Inflammatory macrophage treated with lipopolysaccharide for 4 hours (primary cell): Measurements from ENCODE around the gene PAK6.

Experiments
- DNase-seq: peaks from one replicate; pipeline ENCODE4 v3.0.0-alpha.2; 2020

The PAK6 gene

DNA sequence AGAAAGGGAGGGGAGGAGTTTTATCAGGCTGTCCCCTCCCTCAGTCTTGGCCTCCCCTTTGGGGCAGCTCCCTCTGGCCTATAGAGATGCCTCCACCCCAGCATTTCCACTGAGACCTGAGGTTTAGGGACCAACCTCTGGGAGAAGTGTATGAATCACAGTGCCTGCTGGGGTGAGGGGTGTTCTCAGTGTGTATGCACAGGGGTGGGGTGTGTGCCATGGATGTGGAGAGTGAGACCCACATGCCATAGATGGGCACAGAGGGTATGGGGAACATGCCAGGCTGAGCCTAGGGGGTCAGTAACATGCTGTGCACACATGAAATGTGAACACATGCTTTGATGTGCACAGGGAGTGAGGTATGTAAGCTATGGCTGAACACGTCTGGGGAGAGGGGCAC, 56.4 kb downstream of the PAK6 start:
- no peak for DNase-seq

DNA sequence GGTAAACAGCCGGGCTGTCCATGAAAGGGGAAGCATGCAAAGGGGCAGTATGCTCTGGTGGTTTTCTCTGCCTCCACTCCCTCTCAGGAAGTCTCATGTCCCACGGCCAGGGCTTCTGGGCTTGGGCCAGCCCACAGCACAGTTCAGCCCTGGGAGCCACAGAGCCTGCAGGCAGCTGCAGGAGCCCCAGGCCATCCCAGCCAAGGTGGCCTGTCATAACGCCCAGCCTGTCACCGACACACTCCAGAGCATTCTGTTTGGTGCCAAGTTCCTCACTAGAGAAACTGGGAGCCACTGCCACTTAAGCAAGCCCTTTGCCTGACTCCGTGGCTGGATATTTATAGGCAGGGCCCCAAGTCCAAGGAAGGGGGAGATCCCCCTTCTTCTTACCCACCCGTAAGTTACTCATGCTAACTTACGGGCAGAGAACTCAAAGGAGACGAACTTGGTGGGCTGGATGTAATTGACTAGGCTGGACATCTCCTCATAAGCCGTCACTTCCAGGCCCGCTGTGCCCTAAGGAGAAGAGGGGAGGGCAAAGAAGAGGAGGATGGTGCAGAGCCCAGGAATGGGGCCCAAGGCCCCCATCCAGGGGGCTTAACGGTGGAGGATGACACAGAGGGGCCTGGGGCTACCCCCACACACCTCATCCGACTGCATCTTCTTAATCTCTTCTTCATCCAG, 57.2 kb downstream of the PAK6 start:
- no peak for DNase-seq

DNA sequence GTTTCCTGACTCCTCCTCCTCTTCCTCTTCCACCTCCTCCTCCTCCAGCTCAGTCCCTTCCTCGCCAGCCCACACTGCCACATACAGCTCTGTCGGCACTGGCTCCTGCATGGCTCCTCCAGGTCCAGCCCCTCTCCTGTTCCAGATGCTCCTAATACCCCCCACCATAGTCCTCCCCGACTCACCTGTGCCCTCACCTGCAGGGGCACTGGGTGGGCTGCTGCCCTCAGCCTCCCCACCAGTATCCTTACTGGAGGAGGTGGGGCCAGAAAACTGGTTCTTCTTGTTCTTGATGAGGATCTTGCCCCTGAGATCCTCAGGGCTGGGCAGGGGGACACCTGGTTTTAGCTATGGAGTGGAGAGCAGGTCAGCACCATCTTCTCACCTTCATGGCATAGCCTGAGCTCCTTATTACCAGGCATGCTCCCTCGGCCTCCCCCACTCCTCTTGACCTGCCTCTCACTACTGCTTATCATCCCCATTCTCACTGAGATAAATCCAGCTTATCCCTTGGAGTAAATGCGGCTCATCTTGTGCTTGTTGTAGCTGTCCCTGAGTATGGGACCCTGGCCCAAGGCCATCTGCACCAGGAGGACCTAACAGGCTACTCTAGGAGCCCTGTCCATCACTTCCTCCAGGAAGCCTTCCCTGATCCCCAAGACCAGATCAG, 57.8 kb downstream of the PAK6 start:
- no peak for DNase-seq

DNA sequence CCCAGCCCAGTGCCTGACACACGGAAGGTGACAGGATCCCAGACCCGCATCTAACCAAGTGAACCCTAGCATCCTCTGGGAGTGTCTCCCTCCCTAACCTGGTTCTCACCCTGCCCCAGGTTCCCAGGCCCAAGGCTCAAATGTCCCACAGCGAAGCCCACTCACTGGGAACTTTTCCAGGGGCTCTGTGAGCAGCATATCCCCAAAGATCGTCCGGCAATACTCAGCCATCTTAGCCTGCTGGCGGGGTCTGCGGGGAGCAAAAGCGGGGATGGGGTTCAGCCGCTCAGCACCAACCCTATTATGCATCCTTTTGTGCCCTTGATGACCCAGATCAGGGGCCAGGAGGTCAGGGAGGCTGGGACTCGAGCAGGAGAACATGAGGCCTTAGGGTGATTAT, 58.5 kb downstream of the PAK6 start:
- DNase-seq, result no peak

DNA sequence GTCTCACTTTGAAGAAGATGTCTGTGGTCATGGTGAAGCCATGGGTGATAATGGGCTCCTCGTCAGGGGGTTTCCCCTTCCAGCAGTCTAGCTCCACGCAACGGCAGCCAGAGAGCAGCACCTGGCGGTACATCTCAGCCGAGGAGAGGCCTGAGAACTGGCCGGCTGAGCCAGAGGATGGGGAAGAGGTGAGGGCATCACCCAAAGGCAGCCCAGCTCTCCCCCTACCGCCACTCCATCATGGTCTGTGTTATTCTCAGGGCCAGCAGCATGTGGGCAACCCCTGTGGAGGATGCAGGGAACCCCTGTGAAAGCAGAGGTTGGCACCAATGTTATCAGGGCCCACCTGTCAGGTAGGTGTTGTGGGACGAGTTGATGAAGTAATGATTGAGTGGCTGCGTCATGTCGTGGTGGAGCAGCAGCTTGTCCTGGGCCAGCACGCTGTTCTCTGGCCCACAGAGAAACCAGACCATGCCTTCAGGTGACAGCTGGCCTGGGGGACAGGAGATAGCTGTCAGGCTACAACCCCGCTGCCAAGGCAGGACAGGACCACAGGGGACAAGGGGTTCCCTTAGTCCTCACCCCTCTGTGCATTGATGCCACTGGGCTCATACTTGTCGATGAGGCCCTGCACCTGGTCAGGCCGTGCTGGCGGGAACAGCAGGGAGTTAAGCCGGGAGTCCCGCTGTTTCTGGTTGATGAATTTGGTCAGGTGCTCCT, 59.5 kb downstream of the PAK6 start:
- no peak for DNase-seq

DNA sequence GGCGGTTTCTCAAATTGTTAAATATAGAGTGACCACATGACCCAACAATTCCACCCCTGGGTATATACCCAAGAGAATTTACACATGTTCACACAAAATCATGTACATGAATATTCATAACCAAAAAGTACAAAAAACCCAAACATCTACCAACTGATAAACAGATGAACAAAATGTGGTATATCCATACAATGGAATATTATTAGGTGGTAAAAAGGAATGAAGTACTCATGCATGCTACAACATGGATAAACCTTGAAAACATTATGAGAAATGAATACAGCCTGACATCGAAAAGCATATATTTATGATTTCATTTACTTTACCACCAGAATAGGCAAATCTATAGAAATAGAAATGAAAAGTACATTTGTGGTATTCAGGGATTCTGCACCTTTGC, 61.5 kb downstream of the PAK6 start:
- no peak for DNase-seq

DNA sequence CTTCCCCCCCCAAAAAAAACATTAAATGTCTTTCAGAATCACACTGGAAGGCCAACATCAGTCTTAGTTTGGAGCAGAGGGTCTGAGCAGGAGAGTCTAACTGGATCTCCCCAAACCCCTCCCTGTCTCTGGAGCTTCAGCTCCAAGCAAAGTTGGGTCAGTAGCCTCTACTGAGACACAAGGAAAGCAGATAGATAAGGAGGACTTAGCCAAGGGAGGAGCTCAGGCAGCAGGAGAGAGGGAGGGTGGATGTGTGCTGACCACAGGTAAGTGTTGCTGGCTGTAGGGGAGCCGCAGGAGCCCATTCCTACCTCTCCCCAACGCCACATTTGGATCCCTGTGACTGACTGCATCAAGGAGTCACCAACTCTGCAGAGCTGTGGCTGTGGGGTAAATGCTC, 61.9 kb downstream of the PAK6 start:
- no peak for DNase-seq

DNA sequence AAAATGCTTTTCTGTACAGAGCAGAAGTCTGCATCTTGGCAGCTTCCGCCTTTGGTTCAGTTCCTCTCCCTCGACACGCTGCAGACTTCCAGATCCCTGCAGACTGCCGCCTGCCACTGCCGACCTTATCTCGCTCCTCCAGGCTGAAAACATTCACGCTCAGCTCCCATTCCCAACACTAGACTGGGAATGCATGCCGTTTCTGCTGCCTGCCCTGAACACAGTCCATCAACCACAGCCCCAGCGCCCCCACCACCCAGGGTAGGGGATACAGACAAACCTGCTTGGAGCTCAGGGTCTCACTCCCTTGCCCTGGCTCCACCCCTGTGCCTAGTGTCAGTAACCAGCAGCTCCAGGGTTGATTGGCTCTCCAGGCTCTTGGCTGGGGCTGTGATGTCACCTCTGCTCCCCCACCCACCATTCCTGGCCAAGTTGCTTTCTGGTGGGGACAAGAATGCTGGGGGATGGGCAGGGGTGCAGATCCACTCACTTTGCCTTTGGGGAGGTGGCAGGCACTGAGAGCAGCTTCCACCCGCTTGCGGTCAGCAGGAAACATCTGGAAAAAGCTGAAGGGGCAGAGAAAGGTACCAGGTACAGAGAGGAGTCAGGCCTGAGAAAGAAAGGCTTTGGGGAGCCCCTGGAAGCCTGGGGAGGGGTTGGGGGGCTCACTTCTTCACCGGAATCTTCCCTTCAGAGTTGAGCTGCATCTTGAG, 62.8 kb downstream of the PAK6 start:
- DNase-seq, result no peak

DNA sequence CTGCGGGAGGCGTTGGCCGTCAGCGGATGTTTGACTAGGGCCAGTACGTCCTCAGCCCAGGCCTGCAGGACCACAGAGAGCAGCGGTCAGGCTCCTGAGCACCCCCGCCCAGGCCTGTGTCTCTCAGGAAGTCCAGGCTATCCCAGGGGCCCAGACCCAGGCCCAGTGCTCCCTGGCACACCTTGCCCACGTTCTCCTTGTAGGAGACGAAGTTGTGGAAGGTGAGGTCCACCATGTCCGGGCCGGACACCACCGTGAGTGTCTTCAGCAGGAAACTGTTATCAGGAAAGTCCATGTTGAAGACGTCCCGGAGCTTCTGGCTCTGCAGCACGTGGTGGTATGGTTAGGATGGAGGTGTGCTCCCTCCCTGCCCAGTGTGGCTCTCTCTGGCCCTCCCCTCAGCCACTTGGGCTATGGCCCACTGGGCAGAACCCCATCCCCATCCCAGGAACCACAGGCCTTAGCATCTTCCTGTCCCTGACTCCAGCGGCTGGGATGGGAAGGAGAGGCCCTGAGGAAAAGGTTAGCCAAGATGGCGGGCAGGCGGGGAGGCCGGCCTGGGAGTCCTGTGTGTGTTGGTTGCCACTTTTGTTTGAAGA, 63.5 kb downstream of the PAK6 start:
- DNase-seq, result no peak

DNA sequence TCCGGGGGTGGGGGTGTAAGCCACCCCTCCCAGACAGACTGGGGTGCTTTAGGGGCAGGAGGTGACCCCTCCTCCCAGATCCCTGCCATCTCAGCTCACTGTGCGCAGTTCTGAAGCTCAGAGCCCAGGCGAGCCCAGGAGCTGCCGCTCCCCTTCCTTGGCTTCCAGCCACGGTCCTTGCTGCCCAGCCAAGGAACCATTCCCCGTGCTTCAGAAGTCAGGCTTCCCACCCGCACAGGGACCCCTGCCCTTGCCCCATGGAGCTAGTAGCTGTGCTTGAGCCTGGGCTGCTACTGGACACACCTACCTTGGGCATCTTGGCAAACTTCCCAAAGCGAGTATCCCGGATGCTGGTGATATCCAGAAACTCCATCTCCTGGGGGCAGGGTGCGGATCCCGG, 64.1 kb downstream of the PAK6 start:
- DNase-seq, result no peak

DNA sequence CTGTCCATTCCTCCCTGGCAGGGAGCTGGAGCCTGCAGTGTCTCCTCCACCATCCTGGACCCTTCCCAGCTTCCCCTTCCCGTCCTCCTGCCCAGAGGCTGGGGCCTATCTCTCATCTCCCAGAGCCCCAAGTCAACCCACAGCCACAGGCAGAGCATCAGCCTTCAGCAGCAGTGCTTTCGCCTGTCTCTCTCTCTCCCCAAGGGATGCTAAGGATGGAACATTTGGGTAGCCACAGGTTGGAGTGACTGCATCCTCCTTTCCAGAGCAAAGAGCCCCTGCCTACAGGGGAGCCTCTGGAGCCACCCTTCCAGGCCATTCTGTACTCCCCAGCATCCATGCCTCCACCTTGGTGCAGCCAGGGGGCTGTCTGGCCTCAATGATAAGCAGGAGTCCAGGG, 64.7 kb downstream of the PAK6 start:
- no peak for DNase-seq

DNA sequence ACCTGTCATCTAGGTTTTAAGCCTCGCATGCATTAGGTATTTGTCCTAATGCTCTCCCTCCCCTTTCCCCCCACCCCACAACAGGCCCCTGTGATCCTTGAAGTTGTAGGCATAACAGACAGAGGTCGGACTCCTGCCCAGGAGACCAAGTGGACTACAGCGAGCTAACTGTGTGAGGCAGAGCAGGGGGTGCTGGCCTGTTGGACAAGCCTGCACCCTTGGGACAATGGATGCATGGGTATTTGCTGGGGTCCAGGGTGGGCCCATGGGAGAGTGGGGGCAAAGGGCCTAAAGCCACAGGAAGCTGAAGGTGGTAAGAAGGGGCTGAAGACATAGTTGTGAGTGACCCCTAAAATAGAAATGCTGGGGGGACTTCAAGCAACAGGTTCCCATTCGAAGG, 66.4 kb downstream of the PAK6 start:
- DNase-seq, result no peak

DNA sequence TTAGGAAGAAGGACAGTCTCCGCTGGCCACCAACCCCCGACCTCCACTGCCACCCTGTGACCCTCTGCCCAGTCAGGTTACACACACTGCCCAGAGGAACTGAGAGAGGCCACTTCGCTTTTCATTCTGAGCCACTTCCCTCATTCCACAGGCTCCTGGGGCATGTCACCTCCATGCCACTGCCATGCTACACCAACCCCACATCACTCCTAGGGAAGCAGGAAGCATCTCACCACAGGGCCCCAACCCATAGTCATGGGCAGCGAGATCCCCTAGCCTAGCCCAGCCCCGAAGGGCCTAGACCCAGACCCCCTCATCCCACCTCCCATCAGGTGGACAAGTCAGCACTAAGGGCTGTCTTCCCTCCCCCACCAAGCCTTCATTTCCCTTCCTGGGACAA, 67.5 kb downstream of the PAK6 start:
- DNase-seq, result peak; percentile 70

DNA sequence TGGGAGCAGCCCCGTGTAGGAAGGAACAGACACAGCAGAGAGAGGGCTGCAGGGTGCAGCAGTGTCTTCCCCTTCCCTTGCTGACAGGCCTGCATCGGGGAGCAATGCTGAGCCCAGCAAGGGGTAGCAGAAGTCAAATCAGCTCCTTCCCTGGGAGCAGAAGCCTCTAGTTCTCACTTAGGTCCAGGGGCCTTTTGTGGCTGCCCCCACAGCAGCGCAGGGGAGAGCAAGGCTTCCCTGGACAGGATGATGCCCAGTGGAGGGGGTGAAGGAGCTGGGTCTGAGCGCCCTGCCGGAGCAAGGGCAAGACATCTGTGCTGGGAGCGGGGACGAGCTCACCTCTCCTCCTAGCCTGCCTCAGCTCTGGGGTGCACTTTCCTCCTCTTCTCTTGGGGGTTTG, 68.0 kb downstream of the PAK6 start:
- no peak for DNase-seq

DNA sequence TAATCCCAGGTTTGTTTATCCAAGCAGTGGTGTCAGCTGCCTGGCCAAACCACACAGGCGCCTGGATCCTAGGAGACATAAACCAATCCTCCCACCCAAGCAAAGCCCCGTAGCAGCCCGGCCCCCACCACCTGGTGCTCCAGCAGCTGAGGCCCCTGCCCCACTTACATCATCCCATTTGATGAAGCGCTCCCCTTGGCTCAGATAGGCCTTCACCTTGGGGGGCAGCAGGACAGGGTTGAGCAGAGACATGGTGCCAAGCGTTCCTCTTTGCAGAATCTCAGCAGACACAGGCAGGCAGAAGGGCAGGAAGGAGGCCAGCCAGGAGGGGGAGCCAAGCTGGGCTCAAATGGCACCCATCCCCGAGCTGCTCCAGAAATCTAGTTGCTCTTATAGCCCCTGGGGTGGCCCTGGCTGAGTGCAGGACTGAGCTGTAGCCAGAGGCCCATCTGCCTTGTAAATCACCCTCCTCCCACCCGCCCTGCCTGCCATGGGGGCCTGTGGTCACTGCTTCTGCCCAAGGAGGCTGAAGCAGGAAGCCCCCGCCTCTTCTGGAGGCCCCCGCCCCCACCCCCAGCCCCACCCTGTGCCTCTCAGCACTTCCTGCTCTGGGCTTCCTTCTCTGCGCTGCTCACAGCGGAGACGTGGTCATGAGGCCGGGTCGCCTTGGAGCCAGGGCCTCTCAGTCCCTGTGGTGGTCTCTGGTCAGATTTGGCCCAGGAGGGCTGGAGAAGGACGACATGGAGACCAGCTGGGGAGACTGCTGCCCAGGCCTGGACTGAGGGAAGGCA, 68.8 kb downstream of the PAK6 start, which contains the start of gene PLCB2:
TSS of gene PLCB2 (minus strand) at position 515 of the 791 bp plus-strand sequence. CDS start at position 252, 263 bp downstream.
- peak; percentile 68 for DNase-seq

DNA sequence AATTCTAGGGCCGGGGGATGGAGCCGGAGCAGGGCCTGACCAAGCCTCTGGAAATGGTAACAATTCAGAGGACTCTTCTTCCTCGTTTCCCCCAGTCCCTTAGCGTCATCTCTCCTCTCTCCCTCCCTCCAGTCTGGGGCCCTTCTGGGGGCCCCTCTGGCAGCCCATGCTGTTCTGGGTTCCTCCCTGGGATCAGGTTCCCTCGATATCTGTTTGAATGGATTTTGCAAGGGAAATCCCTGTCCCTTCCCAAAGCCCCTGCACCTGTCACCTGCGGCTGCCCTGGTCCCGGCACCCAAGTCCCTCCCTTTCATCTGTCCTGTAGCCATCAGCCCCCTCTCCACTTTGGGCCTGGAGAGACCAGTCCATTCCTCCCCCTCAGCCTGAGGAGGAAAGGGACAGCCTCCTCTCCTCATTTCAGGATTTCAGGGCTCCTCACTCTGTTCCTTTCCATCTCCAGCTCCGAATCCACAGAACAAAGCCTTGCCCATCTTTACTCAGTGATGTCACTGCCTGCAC, 70.5 kb downstream of the PAK6 start:
- DNase-seq, result no peak

DNA sequence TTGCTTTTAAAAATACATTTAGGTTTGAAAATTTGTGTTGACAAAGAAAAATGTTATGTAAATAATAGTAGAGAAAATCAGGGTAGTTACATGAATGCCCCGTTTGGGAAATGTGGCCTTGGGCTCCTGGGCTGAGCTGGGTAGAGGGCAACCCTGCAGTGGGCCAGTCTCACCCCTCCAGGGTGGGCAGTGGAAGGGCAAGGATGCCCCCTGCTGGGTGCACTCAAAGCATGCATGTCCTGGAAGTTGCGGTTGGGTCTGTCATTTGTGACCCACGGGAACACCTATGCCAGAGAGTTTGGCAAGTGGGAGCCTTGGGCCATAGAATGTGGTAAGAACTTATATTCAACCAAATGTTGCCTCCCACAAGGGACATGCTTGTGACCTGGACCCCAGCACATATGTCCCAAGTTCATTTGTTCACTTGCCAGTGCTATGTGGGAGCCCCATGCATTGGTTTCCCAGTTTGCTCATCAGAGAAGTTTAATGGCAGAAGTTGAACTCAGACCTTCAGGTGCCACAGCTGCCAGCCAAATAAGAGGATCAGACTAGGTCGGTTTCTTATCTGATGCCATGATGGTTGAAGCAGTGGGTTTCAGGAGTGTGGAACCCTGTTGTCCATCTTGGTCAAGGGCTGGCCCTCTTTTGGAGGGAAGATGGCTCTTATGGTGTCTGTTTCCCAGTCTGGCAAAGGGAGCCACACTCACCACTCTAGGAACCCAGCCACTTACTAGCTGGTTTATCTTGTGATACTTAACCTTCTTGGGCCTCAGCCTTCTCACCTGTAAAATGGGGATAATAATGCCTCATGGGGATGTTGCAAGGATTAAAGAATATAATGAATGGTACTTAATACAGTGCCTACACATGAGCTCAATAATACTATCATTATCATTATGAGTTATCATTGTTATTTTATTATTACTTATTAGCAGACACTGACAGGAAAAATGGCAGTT, 71.4 kb downstream of the PAK6 start:
- DNase-seq, result peak; percentile 60

DNA sequence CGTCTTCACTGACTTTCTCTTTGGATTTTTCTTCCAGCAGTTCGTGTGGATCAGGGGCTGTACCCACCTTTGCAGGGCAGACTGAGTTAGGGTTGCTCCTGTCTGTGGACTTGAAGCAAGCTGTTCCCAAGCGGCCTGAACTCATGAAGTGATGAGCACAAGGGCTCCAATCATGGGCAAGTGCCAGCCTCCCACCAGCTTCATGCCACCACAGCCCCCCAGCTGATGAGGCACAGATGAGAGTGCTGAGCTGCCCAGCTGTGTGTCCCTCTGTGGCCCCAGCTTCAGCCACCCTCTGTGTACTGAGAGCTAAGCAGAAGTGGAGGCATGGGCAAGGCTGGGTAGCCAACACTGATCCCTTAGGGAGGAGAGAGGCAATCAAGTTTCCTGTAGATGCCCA, 72.1 kb downstream of the PAK6 start:
- DNase-seq, result no peak

DNA sequence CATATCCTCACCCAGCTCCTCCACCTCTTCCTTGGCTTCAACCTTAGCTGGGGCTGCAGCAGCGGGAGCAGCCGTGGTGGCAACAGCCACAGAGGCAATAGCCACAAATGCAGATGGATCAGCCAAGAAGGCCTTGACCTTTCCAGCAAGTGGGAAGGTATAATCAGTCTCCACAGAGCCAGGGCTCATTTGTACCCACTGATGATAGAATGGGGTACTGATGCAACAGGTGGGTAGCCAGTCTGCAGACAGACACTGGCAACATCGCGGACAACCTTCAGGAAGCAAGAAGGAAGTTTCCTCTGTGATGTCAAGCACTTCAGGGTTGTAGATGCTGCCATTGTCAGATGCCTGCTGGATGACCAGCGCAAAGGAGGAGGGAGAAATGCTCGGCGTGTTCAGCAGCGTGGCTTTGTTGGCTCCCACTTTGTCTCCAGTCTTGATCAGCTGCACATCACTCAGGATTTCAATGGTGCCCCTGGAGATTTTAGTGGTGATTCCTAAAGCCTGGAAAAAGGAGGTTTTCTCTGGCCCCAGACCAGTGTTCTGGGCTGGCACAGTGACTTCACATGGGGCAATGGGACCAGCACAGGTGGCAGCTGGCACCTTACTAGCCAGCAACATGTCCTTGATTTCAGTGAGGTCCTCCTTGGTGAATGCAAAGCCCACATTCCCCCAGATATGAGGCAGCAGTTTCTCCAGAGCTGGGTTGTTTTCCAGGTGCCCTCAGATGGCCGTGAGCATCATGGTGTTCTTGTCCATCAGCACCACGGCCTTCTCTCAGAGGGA, 73.7 kb downstream of the PAK6 start:
- no peak for DNase-seq
